HCT116 (cell line): ENCODE measurements around the gene TNNT2. TPM values are rescaled to one million over a fixed set of nuclear protein-coding genes. Genes with fewer than 3 reads are reported as not detected.
A peak's percentile ranks its signal among the peaks of the same experiment; 100 is the strongest.

Source experiments
- ATAC-seq: fragments of 200-7000 bp; cut with Tn5 transposase; 2 replicates; pipeline ENCODE4 v1.9.1; 2020; ENCODE audit warnings: mild to moderate bottlenecking, moderate library complexity
- BruUV-seq: library from RNA; stranded (reverse); fragments of 400-500 nt; replicated peaks from 2 replicates; lab custom pipeline; 2021; lab: Mats Ljungman, UMichigan
- CTCF ChIA-PET: fragments of 300-600 bp; sonication (Branson Sonifier 250); formaldehyde crosslinking; loops from one replicate; lab custom pipeline; 2021; ENCODE audit warnings: antibody characterized with exemption; lab: Charles Lee
- POLR2A ChIA-PET: fragments of 300-600, 350-600 bp; sonication (Branson Sonifier 250); formaldehyde crosslinking; loops from one replicate; lab custom pipeline; 2021; ENCODE audit warnings: antibody characterized with exemption; lab: Charles Lee
- RAD21 ChIA-PET, 2 experiments: fragments of 300-600 bp; sonication (Branson Sonifier 250); formaldehyde crosslinking; loops; one replicate each; lab custom pipeline; 2023; ENCODE audit warnings: low total read pairs in 2 of 2; ENCODE audit not compliant: uncharacterized antibody in 2 of 2, unreplicated experiment in 2 of 2, low non-redundant PET in 1 of 2; lab: Charles Lee
- DNase-seq: peaks from one replicate; pipeline ENCODE4 v3.0.0-alpha.2; 2010; ENCODE audit warnings: low read depth, low spot score
- H2AFZ ChIP-seq: fragments of 200-600 bp; shearing (Covaris generic), sonication (generic); 2 replicates; pipeline ENCODE4 v1.6.1; 2017; ENCODE audit warnings: low read depth, mixed run types, mixed read lengths, antibody characterized with exemption, low read length; ENCODE audit not compliant: poor library complexity, severe bottlenecking
- H3K27ac ChIP-seq: 2 replicates; pipeline ENCODE4 v1.5.1; 2012; ENCODE audit warnings: low read depth, low read length
- H3K27me3 ChIP-seq: fragments of 200-600 bp; sonication (generic); 2 replicates; pipeline ENCODE4 v1.6.1; 2016; ENCODE audit warnings: mixed run types, low read length, mixed read lengths; ENCODE audit not compliant: insufficient read depth
- H3K36me3 ChIP-seq, 2 experiments: fragments of 200-500 bp in 1 of 2; fragments of 200-600 bp in 1 of 2; sonication (Bioruptor generic) in 1 of 2; sonication (generic) in 1 of 2; 2 replicates each; pipeline versions ENCODE4 v1.5.1 to v1.6.1; 2014 to 2016; ENCODE audit warnings: low read length in 2 of 2, inconsistent platforms in 1 of 2, mixed read lengths in 1 of 2, mixed run types in 1 of 2; ENCODE audit not compliant: insufficient read depth in 2 of 2, control insufficient read depth in 1 of 2
- H3K4me1 ChIP-seq, 2 experiments: fragments of 200-600 bp in 1 of 2; sonication (generic) in 1 of 2; 2 replicates each; pipeline versions ENCODE4 v1.5.1 to v1.6.1; 2012 to 2017; ENCODE audit warnings: low read length in 2 of 2, inconsistent platforms in 1 of 2, mild to moderate bottlenecking in 1 of 2, mixed read lengths in 1 of 2, mixed run types in 1 of 2, moderate library complexity in 1 of 2; ENCODE audit not compliant: insufficient read depth in 2 of 2, control insufficient read depth in 1 of 2
- H3K4me2 ChIP-seq: fragments of 200-600 bp; sonication (generic); 2 replicates; pipeline ENCODE4 v1.6.1; 2017; ENCODE audit warnings: mixed run types, low read length, mixed read lengths
- H3K4me3 ChIP-seq, 2 experiments: fragments of 200-600 bp in 1 of 2; sonication (generic) in 1 of 2; replicated peaks in 1 of 2; 2 replicates each; pipeline ENCODE4 v1.5.1; 2011 to 2016; ENCODE audit warnings: low read length in 2 of 2, control low read depth in 1 of 2, low read depth in 1 of 2, mild to moderate bottlenecking in 1 of 2, mixed read lengths in 1 of 2, mixed run types in 1 of 2
- H3K79me2 ChIP-seq: fragments of 200-600 bp; sonication (generic); 2 replicates; pipeline ENCODE4 v1.6.1; 2017; ENCODE audit warnings: mild to moderate bottlenecking, mixed run types, low read length, moderate library complexity, mixed read lengths; ENCODE audit not compliant: insufficient read depth
- H3K9ac ChIP-seq: fragments of 200-600 bp; sonication (generic); 2 replicates; pipeline ENCODE4 v1.6.1; 2016; ENCODE audit warnings: low read length, mixed read lengths
- H3K9me2 ChIP-seq: fragments of 200-600 bp; sonication (generic), shearing (Covaris generic); 2 replicates; pipeline ENCODE4 v1.6.1; 2017; ENCODE audit warnings: mixed run types, mild to moderate bottlenecking, moderate library complexity; ENCODE audit not compliant: insufficient read depth
- H3K9me3 ChIP-seq, 2 experiments: fragments of 200-500 bp in 1 of 2; fragments of 200-600 bp in 1 of 2; sonication (Bioruptor generic) in 1 of 2; sonication (generic) in 1 of 2; 2 replicates each; pipeline ENCODE4 v1.6.1; 2014 to 2017; ENCODE audit warnings: low read length in 2 of 2, mixed read lengths in 2 of 2, inconsistent platforms in 1 of 2, low read depth in 1 of 2, mild to moderate bottlenecking in 1 of 2, mixed run types in 1 of 2, moderate library complexity in 1 of 2; ENCODE audit not compliant: control insufficient read depth in 1 of 2, insufficient read depth in 1 of 2
- H4K20me1 ChIP-seq: fragments of 200-600 bp; sonication (generic), shearing (Covaris generic); 2 replicates; pipeline ENCODE4 v1.6.1; 2017; ENCODE audit warnings: mixed run types, mild to moderate bottlenecking, moderate library complexity; ENCODE audit not compliant: insufficient read depth
- CEBPB ChIP-seq: IDR thresholded peaks from 2 replicates; pipeline ENCODE4 v1.6.1; 2012; ENCODE audit warnings: low read depth
- EGR1 ChIP-seq: IDR thresholded peaks from 2 replicates; pipeline ENCODE4 v1.6.1; 2012; ENCODE audit warnings: low read depth
- ELF1 ChIP-seq: IDR thresholded peaks from 2 replicates; pipeline ENCODE4 v1.6.1; 2012; ENCODE audit warnings: low read depth, borderline replicate concordance
- EZH2phosphoT487 ChIP-seq: fragments of 200-600 bp; IDR thresholded peaks from 2 replicates; pipeline ENCODE4 v1.6.1; 2018; ENCODE audit warnings: antibody characterized with exemption, borderline replicate concordance
- FOSL1 ChIP-seq: IDR thresholded peaks from 2 replicates; pipeline ENCODE4 v1.6.1; 2012; ENCODE audit warnings: low read depth
- JUND ChIP-seq: IDR thresholded peaks from 2 replicates; pipeline ENCODE4 v1.6.1; 2012
- POLR2A ChIP-seq: IDR thresholded peaks from 2 replicates; pipeline ENCODE4 v1.7.0; 2011; ENCODE audit warnings: borderline replicate concordance; ENCODE audit not compliant: insufficient read depth, insufficient read length; ENCODE audit errors: extremely low read depth
- POLR2AphosphoS5 ChIP-seq: IDR thresholded peaks from 2 replicates; pipeline ENCODE4 v1.6.1; 2011; ENCODE audit warnings: mild to moderate bottlenecking, low read depth, low read length, moderate library complexity
- RAD21 ChIP-seq: IDR thresholded peaks from 2 replicates; pipeline ENCODE4 v1.6.1; 2012; ENCODE audit warnings: low read depth, mild to moderate bottlenecking
- SIN3A ChIP-seq: IDR thresholded peaks from 2 replicates; pipeline ENCODE4 v1.6.1; 2012; ENCODE audit warnings: low read depth
- SRF ChIP-seq: IDR thresholded peaks from 2 replicates; pipeline ENCODE4 v1.6.1; 2012; ENCODE audit warnings: low read depth
- TCF7L2 ChIP-seq: IDR thresholded peaks from 2 replicates; pipeline ENCODE4 v1.7.0; 2011; ENCODE audit warnings: borderline replicate concordance, inconsistent platforms; ENCODE audit not compliant: insufficient read depth, insufficient read length; ENCODE audit errors: extremely low read depth
- YY1 ChIP-seq: IDR thresholded peaks from 2 replicates; pipeline ENCODE4 v1.6.1; 2011; ENCODE audit warnings: low read length, low read depth, moderate library complexity, mild to moderate bottlenecking; ENCODE audit not compliant: insufficient replicate concordance; ENCODE audit errors: extremely low read depth
- ZNF274 ChIP-seq: fragments of 200-500 bp; sonication (Bioruptor generic); IDR thresholded peaks from 2 replicates; pipeline ENCODE4 v1.6.1; 2014; ENCODE audit warnings: mild to moderate bottlenecking, low read depth, low read length, inconsistent platforms
- intact Hi-C: fragments of 100-400 bp; cut with micrococcal nuclease; formaldehyde crosslinking; loops from 2 replicates; pipeline ENCODE4 v1.10.0; 2022
- total RNA-seq: library from RNA; stranded (reverse); gene quantifications from one replicate; pipeline ENCODE4 v1.2.1, GENCODE V29; 2021; ENCODE audit not compliant: unreplicated experiment
- TF ChIP-seq, protein P1 (sequence below), 3 experiments: fragments of 200-600 bp in 1 of 3; sonication (generic) in 1 of 3; IDR thresholded peaks in 2 of 3; conservative IDR thresholded peaks in 1 of 3; 2 replicates each; pipeline ENCODE4 v1.5.1; 2012 to 2017; ENCODE audit warnings: low read depth in 2 of 3, low read length in 2 of 3, antibody characterized with exemption in 1 of 3, borderline replicate concordance in 1 of 3, control low read depth in 1 of 3, mild to moderate bottlenecking in 1 of 3, mixed read lengths in 1 of 3, mixed run types in 1 of 3, moderate library complexity in 1 of 3; ENCODE audit not compliant: insufficient read depth in 1 of 3
- TF ChIP-seq, protein P2 (sequence below): IDR thresholded peaks from 2 replicates; pipeline ENCODE4 v1.6.1; 2012
- TF ChIP-seq, protein P3 (sequence below): IDR thresholded peaks from 2 replicates; pipeline ENCODE4 v1.6.1; 2011; ENCODE audit warnings: mild to moderate bottlenecking, low read length, moderate library complexity; ENCODE audit not compliant: insufficient replicate concordance; ENCODE audit errors: extremely low read depth

The TNNT2 gene
- total RNA-seq, 1 experiment from 2014 or later: 2.0 TPM

- Histone ChIP-seq H3K27ac (no peak overlapping the region), H3K36me3 (no peaks in the 10 kb centered on the region), H3K79me2 (no peaks in the 10 kb centered on the region), H4K20me1 (no peaks in the 10 kb centered on the region), H2AFZ (no peak overlapping the region), H3K9ac (no peak overlapping the region), H3K9me2 (no peaks in the 10 kb centered on the region), H3K4me2 (peak overlapping the region; percentile 23; the same call in 1 of the 2 replicates), H3K9me3 (no peaks in the 10 kb centered on the region), H3K4me1 (peaks cover 5 to 41% of the 10 kb centered on the region in 2 experiments; a peak in 3 of 4 replicates), H3K4me3 (no peak overlapping the region), H3K27me3 (no peaks in the 10 kb centered on the region)
- no peak for DNase-seq
- TF ChIP-seq EGR1: no peak
- TF ChIP-seq ELF1: no peak
- no peak for TF ChIP-seq FOSL1
- TF ChIP-seq EZH2phosphoT487: no peak
- ChIA-PET RAD21 (no interaction called here), CTCF (interaction anchor here (0.9 to 2.0 kb wide), 2 partner anchors 10 to 29 kb away, joined by 5 to 8 read pairs; no protein-coding TSS in a partner anchor), POLR2A (no interaction called here)
- ATAC-seq: no peak
- BruUV-seq: no TSS peak
- intact Hi-C loops: no loop called here
Observed at GRCh38 chr1:201406831-201407406, 29.4 kb upstream of the TNNT2 start.

DNA sequence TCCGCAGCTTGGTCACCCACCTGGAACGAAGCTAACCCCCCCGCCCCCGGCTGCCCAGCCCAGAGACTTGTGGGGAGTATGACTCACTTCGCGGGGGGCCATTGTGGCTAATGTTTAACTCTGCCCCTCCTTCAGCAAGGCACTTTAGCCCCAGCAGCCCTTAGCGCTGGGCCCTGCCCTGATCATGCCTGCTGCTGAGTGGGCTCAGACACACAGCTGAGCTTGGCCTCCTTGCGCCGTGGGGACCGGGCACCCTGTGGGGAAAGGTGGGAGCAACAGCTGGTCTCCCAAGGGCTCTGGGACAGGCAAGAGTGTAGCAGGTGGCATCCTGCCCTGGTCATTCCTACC is 28.0 kb upstream of the TNNT2 start:
- no peaks in the 10 kb centered on the region for H3K9me3 ChIP-seq
- H3K4me1 ChIP-seq: peaks cover 6 to 43% of the 10 kb centered on the region in 2 experiments
- intact Hi-C loops: no loop called here
- H3K9me2 ChIP-seq: no peaks in the 10 kb centered on the region
- H3K4me3 ChIP-seq: no peak overlapping the region
- ChIA-PET RAD21 (no interaction called here), CTCF (interaction anchor here (1.0 to 2.3 kb wide), 4 partner anchors 19 to 30 kb away, joined by 3 to 8 read pairs (median 8); partner anchors contain the start of gene TNNT2), POLR2A (interaction anchor here (1.4 kb wide), 1 partner anchor 9 kb away, joined by 6 read pairs; no protein-coding TSS in a partner anchor)
- peak overlapping the region; percentile 65 for H3K4me2 ChIP-seq
- H3K36me3 ChIP-seq: peaks cover 0 to 9% of the 10 kb centered on the region in 2 experiments; a peak in 1 of 4 replicates
- no peaks in the 10 kb centered on the region for H3K79me2 ChIP-seq
- no peaks in the 10 kb centered on the region for H4K20me1 ChIP-seq
- BruUV-seq: no TSS peak
- ATAC-seq (no peak), DNase-seq (no peak)
- no peaks in the 10 kb centered on the region for H3K27me3 ChIP-seq
- H2AFZ ChIP-seq: no peak overlapping the region
- no peak overlapping the region for H3K27ac ChIP-seq
- H3K9ac ChIP-seq: no peak overlapping the region
- TF ChIP-seq CEBPB (no peak), POLR2AphosphoS5 (no peak), ZNF274 (no peak), RAD21 (no peak), JUND (no peak), SRF (no peak), SIN3A (no peak), ELF1 (no peak), YY1 (no peak), TCF7L2 (no peak), POLR2A (no peak)
- TF ChIP-seq, protein P1, sequence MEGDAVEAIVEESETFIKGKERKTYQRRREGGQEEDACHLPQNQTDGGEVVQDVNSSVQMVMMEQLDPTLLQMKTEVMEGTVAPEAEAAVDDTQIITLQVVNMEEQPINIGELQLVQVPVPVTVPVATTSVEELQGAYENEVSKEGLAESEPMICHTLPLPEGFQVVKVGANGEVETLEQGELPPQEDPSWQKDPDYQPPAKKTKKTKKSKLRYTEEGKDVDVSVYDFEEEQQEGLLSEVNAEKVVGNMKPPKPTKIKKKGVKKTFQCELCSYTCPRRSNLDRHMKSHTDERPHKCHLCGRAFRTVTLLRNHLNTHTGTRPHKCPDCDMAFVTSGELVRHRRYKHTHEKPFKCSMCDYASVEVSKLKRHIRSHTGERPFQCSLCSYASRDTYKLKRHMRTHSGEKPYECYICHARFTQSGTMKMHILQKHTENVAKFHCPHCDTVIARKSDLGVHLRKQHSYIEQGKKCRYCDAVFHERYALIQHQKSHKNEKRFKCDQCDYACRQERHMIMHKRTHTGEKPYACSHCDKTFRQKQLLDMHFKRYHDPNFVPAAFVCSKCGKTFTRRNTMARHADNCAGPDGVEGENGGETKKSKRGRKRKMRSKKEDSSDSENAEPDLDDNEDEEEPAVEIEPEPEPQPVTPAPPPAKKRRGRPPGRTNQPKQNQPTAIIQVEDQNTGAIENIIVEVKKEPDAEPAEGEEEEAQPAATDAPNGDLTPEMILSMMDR (IDR thresholded peaks at IDR 0.05 in 2 of 3, conservative IDR thresholded peaks at IDR 0.05 in 1 of 3; ENCODE audit: borderline replicate concordance in 1 of 3, insufficient read depth in 1 of 3, low read depth in 2 of 3, low read length in 2 of 3): no peak
- TF ChIP-seq, protein P2, sequence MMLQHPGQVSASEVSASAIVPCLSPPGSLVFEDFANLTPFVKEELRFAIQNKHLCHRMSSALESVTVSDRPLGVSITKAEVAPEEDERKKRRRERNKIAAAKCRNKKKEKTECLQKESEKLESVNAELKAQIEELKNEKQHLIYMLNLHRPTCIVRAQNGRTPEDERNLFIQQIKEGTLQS: no peak
- TF ChIP-seq, protein P3, sequence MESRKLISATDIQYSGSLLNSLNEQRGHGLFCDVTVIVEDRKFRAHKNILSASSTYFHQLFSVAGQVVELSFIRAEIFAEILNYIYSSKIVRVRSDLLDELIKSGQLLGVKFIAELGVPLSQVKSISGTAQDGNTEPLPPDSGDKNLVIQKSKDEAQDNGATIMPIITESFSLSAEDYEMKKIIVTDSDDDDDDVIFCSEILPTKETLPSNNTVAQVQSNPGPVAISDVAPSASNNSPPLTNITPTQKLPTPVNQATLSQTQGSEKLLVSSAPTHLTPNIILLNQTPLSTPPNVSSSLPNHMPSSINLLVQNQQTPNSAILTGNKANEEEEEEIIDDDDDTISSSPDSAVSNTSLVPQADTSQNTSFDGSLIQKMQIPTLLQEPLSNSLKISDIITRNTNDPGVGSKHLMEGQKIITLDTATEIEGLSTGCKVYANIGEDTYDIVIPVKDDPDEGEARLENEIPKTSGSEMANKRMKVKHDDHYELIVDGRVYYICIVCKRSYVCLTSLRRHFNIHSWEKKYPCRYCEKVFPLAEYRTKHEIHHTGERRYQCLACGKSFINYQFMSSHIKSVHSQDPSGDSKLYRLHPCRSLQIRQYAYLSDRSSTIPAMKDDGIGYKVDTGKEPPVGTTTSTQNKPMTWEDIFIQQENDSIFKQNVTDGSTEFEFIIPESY: no peak
